Measurements from ENCODE around the gene DAZL. TPM values are rescaled to one million over a fixed set of nuclear protein-coding genes. Genes with fewer than 3 reads are reported as not detected.

Gene DAZL
- total RNA-seq, 1 experiment from 2014 or later, result not detected

DNA sequence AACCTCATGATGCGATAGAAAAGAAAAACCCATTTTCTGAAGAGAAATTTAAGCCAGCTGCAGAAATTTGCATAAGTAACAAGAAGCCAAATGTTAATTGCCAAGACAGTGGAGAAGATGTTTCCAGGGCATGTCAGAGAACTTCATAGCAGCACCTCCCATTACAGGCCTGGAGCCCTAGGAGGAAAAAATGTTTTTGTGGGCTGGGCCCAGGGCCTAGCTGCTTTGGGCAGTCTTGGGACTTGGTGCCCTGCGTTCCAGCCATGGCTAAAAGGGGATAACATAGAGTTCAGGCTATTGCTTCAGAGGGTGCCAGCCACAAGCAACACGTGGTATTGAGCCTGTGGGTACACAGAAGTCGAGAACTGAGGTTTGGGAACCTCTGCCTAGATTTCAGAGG lies 10.9 kb upstream of the DAZL start:
- Histone ChIP-seq H3K27ac (ENCODE audit: low read length) (no peak overlapping the region), H3K9me3 (ENCODE audit: control insufficient read depth, insufficient read depth, low read depth, low read length) (no peaks in the 10 kb centered on the region), H3K4me3 (ENCODE audit: low read depth in 2 of 2, low read length in 2 of 2) (no peak overlapping the region), H3K4me1 (ENCODE audit: control insufficient read depth, insufficient read depth, low read length) (no peaks in the 10 kb centered on the region), H3K36me3 (ENCODE audit: control insufficient read depth, insufficient read depth, low read length) (no peaks in the 10 kb centered on the region), H3K27me3 (ENCODE audit: control insufficient read depth, insufficient read depth, low read length) (no peaks in the 10 kb centered on the region)
- in situ Hi-C loops (cut with HindIII; ENCODE audit: low pct_unique_long_range_greater_than_20kb, low sequenced_read_pairs), result no loop called here
- TF ChIP-seq POLR2AphosphoS5 (IDR thresholded peaks at IDR 0.05; ENCODE audit: low read depth, low read length), result no peak
- TF ChIP-seq TCF7L2 (IDR thresholded peaks at IDR 0.05; ENCODE audit: low read depth, low read length), result no peak
- TF ChIP-seq, protein P1, sequence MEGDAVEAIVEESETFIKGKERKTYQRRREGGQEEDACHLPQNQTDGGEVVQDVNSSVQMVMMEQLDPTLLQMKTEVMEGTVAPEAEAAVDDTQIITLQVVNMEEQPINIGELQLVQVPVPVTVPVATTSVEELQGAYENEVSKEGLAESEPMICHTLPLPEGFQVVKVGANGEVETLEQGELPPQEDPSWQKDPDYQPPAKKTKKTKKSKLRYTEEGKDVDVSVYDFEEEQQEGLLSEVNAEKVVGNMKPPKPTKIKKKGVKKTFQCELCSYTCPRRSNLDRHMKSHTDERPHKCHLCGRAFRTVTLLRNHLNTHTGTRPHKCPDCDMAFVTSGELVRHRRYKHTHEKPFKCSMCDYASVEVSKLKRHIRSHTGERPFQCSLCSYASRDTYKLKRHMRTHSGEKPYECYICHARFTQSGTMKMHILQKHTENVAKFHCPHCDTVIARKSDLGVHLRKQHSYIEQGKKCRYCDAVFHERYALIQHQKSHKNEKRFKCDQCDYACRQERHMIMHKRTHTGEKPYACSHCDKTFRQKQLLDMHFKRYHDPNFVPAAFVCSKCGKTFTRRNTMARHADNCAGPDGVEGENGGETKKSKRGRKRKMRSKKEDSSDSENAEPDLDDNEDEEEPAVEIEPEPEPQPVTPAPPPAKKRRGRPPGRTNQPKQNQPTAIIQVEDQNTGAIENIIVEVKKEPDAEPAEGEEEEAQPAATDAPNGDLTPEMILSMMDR (IDR thresholded peaks at IDR 0.05), result no peak
- no peak for TF ChIP-seq SIN3A (IDR thresholded peaks at IDR 0.05; ENCODE audit: borderline replicate concordance, insufficient read depth, low read depth, low read length)
- TF ChIP-seq, protein P2, sequence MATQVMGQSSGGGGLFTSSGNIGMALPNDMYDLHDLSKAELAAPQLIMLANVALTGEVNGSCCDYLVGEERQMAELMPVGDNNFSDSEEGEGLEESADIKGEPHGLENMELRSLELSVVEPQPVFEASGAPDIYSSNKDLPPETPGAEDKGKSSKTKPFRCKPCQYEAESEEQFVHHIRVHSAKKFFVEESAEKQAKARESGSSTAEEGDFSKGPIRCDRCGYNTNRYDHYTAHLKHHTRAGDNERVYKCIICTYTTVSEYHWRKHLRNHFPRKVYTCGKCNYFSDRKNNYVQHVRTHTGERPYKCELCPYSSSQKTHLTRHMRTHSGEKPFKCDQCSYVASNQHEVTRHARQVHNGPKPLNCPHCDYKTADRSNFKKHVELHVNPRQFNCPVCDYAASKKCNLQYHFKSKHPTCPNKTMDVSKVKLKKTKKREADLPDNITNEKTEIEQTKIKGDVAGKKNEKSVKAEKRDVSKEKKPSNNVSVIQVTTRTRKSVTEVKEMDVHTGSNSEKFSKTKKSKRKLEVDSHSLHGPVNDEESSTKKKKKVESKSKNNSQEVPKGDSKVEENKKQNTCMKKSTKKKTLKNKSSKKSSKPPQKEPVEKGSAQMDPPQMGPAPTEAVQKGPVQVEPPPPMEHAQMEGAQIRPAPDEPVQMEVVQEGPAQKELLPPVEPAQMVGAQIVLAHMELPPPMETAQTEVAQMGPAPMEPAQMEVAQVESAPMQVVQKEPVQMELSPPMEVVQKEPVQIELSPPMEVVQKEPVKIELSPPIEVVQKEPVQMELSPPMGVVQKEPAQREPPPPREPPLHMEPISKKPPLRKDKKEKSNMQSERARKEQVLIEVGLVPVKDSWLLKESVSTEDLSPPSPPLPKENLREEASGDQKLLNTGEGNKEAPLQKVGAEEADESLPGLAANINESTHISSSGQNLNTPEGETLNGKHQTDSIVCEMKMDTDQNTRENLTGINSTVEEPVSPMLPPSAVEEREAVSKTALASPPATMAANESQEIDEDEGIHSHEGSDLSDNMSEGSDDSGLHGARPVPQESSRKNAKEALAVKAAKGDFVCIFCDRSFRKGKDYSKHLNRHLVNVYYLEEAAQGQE (IDR thresholded peaks at IDR 0.05; ENCODE audit: insufficient read depth in 1 of 2, low read depth in 2 of 2, low read length in 1 of 2), result no peak
- intact Hi-C loops (cut with micrococcal nuclease; ENCODE audit: unreplicated experiment), result no loop called here
- ChIA-PET POLR2A (no interaction called here), CTCF (no interaction called here)
- ATAC-seq (no peak), DNase-seq (ENCODE audit: low read depth, low spot score) (no peak)
- no TSS peak for BruUV-seq (replicated peaks)

DNA sequence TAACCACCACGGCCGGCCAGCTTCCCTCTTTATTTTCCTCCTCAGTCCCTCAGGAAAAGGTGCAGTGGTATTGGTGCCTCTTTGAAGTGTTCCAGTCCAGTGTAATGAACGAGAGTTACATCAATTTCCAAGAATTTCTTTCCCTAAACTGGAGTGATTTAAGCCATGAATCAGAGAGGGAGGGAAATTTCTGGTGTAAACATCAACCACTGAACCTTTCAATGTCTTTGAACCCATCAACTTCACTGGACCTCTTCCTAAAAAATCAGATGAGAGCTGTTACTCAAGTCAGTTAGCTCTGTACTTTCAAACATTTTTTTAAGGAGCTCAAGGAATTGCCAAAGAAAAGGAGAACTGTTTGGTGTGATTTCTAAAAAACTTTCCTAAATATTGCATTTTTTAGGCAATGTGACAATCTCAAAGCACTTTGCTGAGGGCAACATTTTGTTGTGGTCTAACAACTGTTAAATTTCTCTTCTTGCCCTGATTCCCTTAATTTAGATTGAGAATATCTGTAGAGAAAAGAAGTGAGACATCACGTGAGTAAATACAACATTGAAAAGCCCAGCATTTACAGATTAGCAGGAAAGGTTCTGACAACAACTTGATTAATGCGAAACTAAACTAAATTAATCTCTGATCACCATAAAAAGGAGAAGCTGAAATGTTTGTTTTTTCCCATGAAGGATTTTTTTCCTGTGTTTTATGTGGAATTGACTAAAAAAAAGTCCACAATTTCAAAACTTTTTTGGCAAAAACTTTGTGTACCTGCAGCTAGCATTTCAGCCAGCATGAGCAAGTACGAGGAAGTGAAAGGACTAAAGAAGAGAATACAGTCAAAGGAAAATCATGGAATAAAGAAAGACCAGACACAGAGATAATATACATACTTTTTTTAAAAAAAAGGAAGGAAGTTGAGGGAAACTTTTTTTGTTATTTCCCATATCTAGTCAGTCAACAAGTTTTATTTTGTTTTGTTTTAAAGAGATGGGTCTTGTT lies 9.1 kb upstream of the DAZL start:
- Histone ChIP-seq H3K4me3 (ENCODE audit: low read depth in 2 of 2, low read length in 2 of 2) (no peak overlapping the region), H3K9me3 (ENCODE audit: control insufficient read depth, insufficient read depth, low read depth, low read length) (no peaks in the 10 kb centered on the region), H3K4me1 (ENCODE audit: control insufficient read depth, insufficient read depth, low read length) (no peaks in the 10 kb centered on the region), H3K36me3 (ENCODE audit: control insufficient read depth, insufficient read depth, low read length) (no peaks in the 10 kb centered on the region), H3K27me3 (ENCODE audit: control insufficient read depth, insufficient read depth, low read length) (no peaks in the 10 kb centered on the region), H3K27ac (ENCODE audit: low read length) (no peak overlapping the region)
- CTCF ChIA-PET, result no interaction called here
- TF ChIP-seq TCF7L2 (IDR thresholded peaks at IDR 0.05; ENCODE audit: low read depth, low read length) (no peak), POLR2AphosphoS5 (IDR thresholded peaks at IDR 0.05; ENCODE audit: low read depth, low read length) (no peak), SIN3A (IDR thresholded peaks at IDR 0.05; ENCODE audit: borderline replicate concordance, insufficient read depth, low read depth, low read length) (no peak)
- TF ChIP-seq, protein P2 (IDR thresholded peaks at IDR 0.05; ENCODE audit: insufficient read depth in 1 of 2, low read depth in 2 of 2, low read length in 1 of 2), result no peak
- TF ChIP-seq, protein P1 (IDR thresholded peaks at IDR 0.05), result no peak
- in situ Hi-C loops (cut with HindIII; ENCODE audit: low pct_unique_long_range_greater_than_20kb, low sequenced_read_pairs), result no loop called here
- ATAC-seq (no peak), DNase-seq (ENCODE audit: low read depth, low spot score) (no peak)
- intact Hi-C loops (cut with micrococcal nuclease; ENCODE audit: unreplicated experiment), result no loop called here
- BruUV-seq (replicated peaks), result no TSS peak
- POLR2A ChIA-PET, result no interaction called here

All from Panc1 (cell line).